Nephron progenitor cell (in vitro differentiated cells): ENCODE measurements around the gene TMEM115.

Source experiments
- DNase-seq: peaks from one replicate; pipeline ENCODE4 v3.0.0; 2021
- H3K27ac Mint-ChIP-seq: 2 replicates; pipeline ENCODE4 v1.8.0; 2021; ENCODE audit warnings: mild to moderate bottlenecking, moderate library complexity, mixed read lengths
- H3K27me3 Mint-ChIP-seq: 2 replicates; pipeline ENCODE4 v1.8.0; 2021; ENCODE audit warnings: mild to moderate bottlenecking, low read depth, mixed read lengths; ENCODE audit not compliant: poor library complexity
- H3K36me3 Mint-ChIP-seq: 2 replicates; pipeline ENCODE4 v1.8.0; 2021; ENCODE audit warnings: low read depth, mixed read lengths
- H3K4me1 Mint-ChIP-seq: 2 replicates; pipeline ENCODE4 v1.8.0; 2021; ENCODE audit warnings: mixed read lengths
- H3K4me3 Mint-ChIP-seq: 2 replicates; pipeline ENCODE4 v1.8.0; 2021; ENCODE audit warnings: mild to moderate bottlenecking, moderate library complexity, mixed read lengths
- H3K9me3 Mint-ChIP-seq: 2 replicates; pipeline ENCODE4 v1.8.0; 2021; ENCODE audit warnings: mild to moderate bottlenecking, moderate library complexity, mixed read lengths
- TF ChIP-seq, protein P1 (sequence below): fragments of 200-600 bp; sonication (generic); IDR thresholded peaks from 2 replicates; pipeline ENCODE4 v1.5.0; 2021; ENCODE audit warnings: antibody characterized with exemption

TMEM115 gene

GRCh38 chr3:50319181-50319893, 40.0 kb downstream of the TMEM115 start:
- TF ChIP-seq, protein P1, sequence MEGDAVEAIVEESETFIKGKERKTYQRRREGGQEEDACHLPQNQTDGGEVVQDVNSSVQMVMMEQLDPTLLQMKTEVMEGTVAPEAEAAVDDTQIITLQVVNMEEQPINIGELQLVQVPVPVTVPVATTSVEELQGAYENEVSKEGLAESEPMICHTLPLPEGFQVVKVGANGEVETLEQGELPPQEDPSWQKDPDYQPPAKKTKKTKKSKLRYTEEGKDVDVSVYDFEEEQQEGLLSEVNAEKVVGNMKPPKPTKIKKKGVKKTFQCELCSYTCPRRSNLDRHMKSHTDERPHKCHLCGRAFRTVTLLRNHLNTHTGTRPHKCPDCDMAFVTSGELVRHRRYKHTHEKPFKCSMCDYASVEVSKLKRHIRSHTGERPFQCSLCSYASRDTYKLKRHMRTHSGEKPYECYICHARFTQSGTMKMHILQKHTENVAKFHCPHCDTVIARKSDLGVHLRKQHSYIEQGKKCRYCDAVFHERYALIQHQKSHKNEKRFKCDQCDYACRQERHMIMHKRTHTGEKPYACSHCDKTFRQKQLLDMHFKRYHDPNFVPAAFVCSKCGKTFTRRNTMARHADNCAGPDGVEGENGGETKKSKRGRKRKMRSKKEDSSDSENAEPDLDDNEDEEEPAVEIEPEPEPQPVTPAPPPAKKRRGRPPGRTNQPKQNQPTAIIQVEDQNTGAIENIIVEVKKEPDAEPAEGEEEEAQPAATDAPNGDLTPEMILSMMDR = no peak
- H3K4me3 Mint-ChIP-seq = peak overlapping the region; percentile 95
- peaks cover under 1% of the 10 kb centered on the region for H3K9me3 Mint-ChIP-seq

GRCh38 chr3:50318615-50319014, 40.7 kb downstream of the TMEM115 start:
- H3K36me3 Mint-ChIP-seq = peaks cover 42% of the 10 kb centered on the region
- H3K27ac Mint-ChIP-seq = no peak overlapping the region
- H3K4me3 Mint-ChIP-seq = peak overlapping the region; percentile 95
- TF ChIP-seq, protein P1 = no peak
- peaks cover 7% of the 10 kb centered on the region for H3K9me3 Mint-ChIP-seq
- H3K4me1 Mint-ChIP-seq = peaks cover 61% of the 10 kb centered on the region
- DNase-seq = no peak
- H3K27me3 Mint-ChIP-seq = peaks cover 9% of the 10 kb centered on the region

More at GRCh38 chr3:50319181-50319893, 40.0 kb downstream of the TMEM115 start:
- H3K4me1 Mint-ChIP-seq = peaks cover 62% of the 10 kb centered on the region
- DNase-seq = no peak
- peak overlapping the region; percentile 57 for H3K27ac Mint-ChIP-seq
- H3K27me3 Mint-ChIP-seq = peaks cover 9% of the 10 kb centered on the region
- H3K36me3 Mint-ChIP-seq = peaks cover 35% of the 10 kb centered on the region

DNA sequence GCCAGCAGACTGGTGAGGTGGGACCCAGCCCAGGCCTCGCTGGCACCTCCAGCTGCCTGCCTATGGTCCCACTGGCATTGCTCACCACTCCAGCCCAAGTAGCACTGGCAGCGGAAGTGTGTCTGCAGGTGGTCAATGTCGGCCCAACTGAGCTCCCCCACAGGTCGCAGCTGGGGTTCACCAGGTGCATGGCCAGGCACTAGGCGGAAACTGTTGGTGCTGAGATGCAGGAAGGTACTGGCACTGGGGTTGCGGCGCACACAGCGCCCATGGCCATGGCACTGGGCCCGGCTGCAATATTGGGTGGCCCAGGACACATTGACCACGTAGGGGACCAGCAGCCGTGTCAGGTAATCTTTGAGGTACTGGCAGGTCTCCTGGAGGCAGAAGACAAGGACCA, 41.2 kb downstream of the TMEM115 start:
- peaks cover 58% of the 10 kb centered on the region for H3K4me1 Mint-ChIP-seq
- peak overlapping the region; percentile 95 for H3K4me3 Mint-ChIP-seq
- TF ChIP-seq, protein P1 = no peak
- peaks cover 47% of the 10 kb centered on the region for H3K36me3 Mint-ChIP-seq
- peaks cover 12% of the 10 kb centered on the region for H3K9me3 Mint-ChIP-seq
- DNase-seq = no peak
- H3K27ac Mint-ChIP-seq = no peak overlapping the region
- H3K27me3 Mint-ChIP-seq = peaks cover 4% of the 10 kb centered on the region

DNA sequence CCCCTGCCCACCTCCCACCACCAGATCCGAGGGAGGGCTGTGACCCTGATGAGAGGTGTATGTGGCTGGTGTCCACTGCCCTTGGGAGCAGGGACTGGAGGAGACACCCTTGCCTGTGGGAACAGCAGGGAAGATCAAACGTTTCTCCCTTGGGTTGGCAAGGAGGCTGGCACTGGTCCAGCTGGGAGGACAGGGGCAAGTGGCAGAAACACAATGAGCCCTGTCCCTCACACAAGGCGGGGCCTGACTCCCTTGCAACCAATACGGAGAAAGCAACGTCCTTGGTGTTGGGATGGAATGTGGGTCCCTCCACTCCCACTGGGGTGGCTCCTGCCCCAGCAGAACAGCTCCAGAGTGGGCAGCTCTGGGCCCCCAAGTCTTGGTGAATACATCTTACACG, 42.0 kb downstream of the TMEM115 start:
- Mint-ChIP-seq H3K27me3 (peaks cover 3% of the 10 kb centered on the region), H3K4me3 (no peak overlapping the region), H3K9me3 (peaks cover 15% of the 10 kb centered on the region), H3K27ac (peak overlapping the region; percentile 66), H3K4me1 (peaks cover 52% of the 10 kb centered on the region), H3K36me3 (peaks cover 50% of the 10 kb centered on the region)
- DNase-seq = no peak
- TF ChIP-seq, protein P1 = no peak

GRCh38 chr3:50316657-50317242, 42.6 kb downstream of the TMEM115 start:
- H3K4me1 Mint-ChIP-seq = peaks cover 52% of the 10 kb centered on the region
- H3K36me3 Mint-ChIP-seq = peaks cover 50% of the 10 kb centered on the region
- TF ChIP-seq, protein P1 = no peak
- peak overlapping the region; percentile 94 for H3K27ac Mint-ChIP-seq
- H3K27me3 Mint-ChIP-seq = peaks cover 3% of the 10 kb centered on the region
- H3K4me3 Mint-ChIP-seq = no peak overlapping the region
- peaks cover 15% of the 10 kb centered on the region for H3K9me3 Mint-ChIP-seq
- DNase-seq = no peak
